Smooth muscle cell (in vitro differentiated cells): ENCODE data around the gene SH3PXD2A. TPM values are rescaled to one million over a fixed set of nuclear protein-coding genes. Genes with fewer than 3 reads are reported as not detected.

Source experiments
- DNase-seq: peaks from one replicate; lab custom pipeline; 2025; ENCODE audit not compliant: unreplicated experiment; lab: John Stamatoyannopoulos, UW
- H2AFZ ChIP-seq: fragments of 200-600 bp; sonication (generic); 2 replicates; pipeline ENCODE4 v1.6.0; 2016; ENCODE audit warnings: antibody characterized with exemption, low read depth, mild to moderate bottlenecking
- H3F3A ChIP-seq: fragments of 200-600 bp; sonication (generic); 2 replicates; pipeline ENCODE4 v1.6.0; 2017; ENCODE audit warnings: antibody characterized with exemption, low read depth
- H3K27ac ChIP-seq: fragments of 200-600 bp; sonication (generic); 2 replicates; pipeline ENCODE4 v1.5.1; 2016; ENCODE audit warnings: low read depth, mild to moderate bottlenecking
- H3K27me3 ChIP-seq: fragments of 200-600 bp; sonication (generic); 2 replicates; pipeline ENCODE4 v1.6.1; 2016; ENCODE audit warnings: low read depth, mild to moderate bottlenecking
- H3K36me3 ChIP-seq: fragments of 200-600 bp; sonication (generic); 2 replicates; pipeline ENCODE4 v1.5.1; 2016; ENCODE audit warnings: low read depth
- H3K4me1 ChIP-seq: fragments of 200-600 bp; sonication (generic); 2 replicates; pipeline ENCODE4 v1.5.1; 2016; ENCODE audit warnings: low read depth
- H3K4me2 ChIP-seq: fragments of 200-600 bp; sonication (generic); 2 replicates; pipeline ENCODE4 v1.6.0; 2016; ENCODE audit warnings: mild to moderate bottlenecking
- H3K4me3 ChIP-seq: fragments of 200-600 bp; sonication (generic); 2 replicates; pipeline ENCODE4 v1.5.1; 2016; ENCODE audit warnings: mild to moderate bottlenecking
- H3K79me2 ChIP-seq: fragments of 200-600 bp; sonication (generic); 2 replicates; pipeline ENCODE4 v1.6.0; 2016; ENCODE audit warnings: low read depth, mild to moderate bottlenecking
- H3K9ac ChIP-seq: fragments of 200-600 bp; sonication (generic); 2 replicates; pipeline ENCODE4 v1.6.0; 2016; ENCODE audit warnings: low read depth
- H3K9me3 ChIP-seq: fragments of 200-600 bp; sonication (generic); replicated peaks from 2 replicates; pipeline ENCODE4 v1.5.1; 2016; ENCODE audit warnings: low read depth
- H4K20me1 ChIP-seq: fragments of 200-600 bp; sonication (generic); 2 replicates; pipeline ENCODE4 v1.6.0; 2016; ENCODE audit warnings: low read depth
- WGBS: methylation state at CpG from one replicate; pipeline ENCODE4 v1.1.7; 2016; ENCODE audit warnings: low lambda C conversion rate; 5-methylcytosine and 5-hydroxymethylcytosine counted together
- polyA plus RNA-seq: library from polyadenylated mRNA; unstranded; fragments of >200 nt; fragmentation: Nextera tagmentation; extraction: Ambion mirVana; gene quantifications from 2 replicates; pipeline ENCODE4 v1.2.1, GENCODE V29; 2016
- total RNA-seq: library from RNA; depleted of rRNA; stranded (reverse); fragments of >200 nt; gene quantifications from 2 replicates; pipeline ENCODE4 v1.2.3, GENCODE V29; 2014
- TF ChIP-seq, protein P1 (sequence below): fragments of 200-600 bp; sonication (generic); IDR thresholded peaks from 2 replicates; pipeline ENCODE4 v1.5.1; 2017; ENCODE audit warnings: borderline replicate concordance, mild to moderate bottlenecking, antibody characterized with exemption; ENCODE audit not compliant: insufficient read depth, poor library complexity, severe bottlenecking

Gene SH3PXD2A
- total and polyA plus RNA-seq, 2 experiments from 2014 or later: 30.1 to 37.9 TPM

DNA sequence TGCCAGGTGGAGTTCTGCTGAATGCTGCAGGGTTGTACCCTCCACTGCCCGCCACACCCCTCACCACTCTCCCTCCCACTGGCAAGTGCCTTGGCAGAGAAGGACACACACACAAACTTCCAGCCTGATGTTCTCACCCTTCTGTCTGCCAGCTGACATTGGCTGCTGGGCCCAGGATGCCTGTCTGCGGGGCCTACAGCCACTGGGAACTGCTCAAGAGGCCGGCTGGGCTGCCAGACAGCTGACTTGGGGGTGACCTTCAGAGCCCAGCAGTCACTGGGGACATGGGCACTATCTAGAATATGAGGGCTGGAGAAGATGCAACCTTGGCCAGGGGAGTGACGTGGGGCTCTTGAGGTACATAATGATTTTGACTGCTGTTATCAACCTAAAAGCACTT, 157.1 kb downstream of the SH3PXD2A start:
- H3K9ac ChIP-seq: no peak overlapping the region
- TF ChIP-seq, protein P1, sequence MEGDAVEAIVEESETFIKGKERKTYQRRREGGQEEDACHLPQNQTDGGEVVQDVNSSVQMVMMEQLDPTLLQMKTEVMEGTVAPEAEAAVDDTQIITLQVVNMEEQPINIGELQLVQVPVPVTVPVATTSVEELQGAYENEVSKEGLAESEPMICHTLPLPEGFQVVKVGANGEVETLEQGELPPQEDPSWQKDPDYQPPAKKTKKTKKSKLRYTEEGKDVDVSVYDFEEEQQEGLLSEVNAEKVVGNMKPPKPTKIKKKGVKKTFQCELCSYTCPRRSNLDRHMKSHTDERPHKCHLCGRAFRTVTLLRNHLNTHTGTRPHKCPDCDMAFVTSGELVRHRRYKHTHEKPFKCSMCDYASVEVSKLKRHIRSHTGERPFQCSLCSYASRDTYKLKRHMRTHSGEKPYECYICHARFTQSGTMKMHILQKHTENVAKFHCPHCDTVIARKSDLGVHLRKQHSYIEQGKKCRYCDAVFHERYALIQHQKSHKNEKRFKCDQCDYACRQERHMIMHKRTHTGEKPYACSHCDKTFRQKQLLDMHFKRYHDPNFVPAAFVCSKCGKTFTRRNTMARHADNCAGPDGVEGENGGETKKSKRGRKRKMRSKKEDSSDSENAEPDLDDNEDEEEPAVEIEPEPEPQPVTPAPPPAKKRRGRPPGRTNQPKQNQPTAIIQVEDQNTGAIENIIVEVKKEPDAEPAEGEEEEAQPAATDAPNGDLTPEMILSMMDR: no peak
- H3K27ac ChIP-seq: peak overlapping the region; percentile 38
- 94% methylated on average over 4 of the region's 4 CpGs for WGBS
- no peak for DNase-seq
- H3F3A ChIP-seq: peaks cover 19% of the 10 kb centered on the region
- no peak overlapping the region for H2AFZ ChIP-seq
- H3K9me3 ChIP-seq: no peaks in the 10 kb centered on the region
- peaks cover 14% of the 10 kb centered on the region for H3K4me1 ChIP-seq
- peaks cover 9% of the 10 kb centered on the region for H4K20me1 ChIP-seq
- H3K4me2 ChIP-seq: no peak overlapping the region
- H3K4me3 ChIP-seq: no peak overlapping the region
- H3K79me2 ChIP-seq: peaks cover 2% of the 10 kb centered on the region
- H3K27me3 ChIP-seq: no peaks in the 10 kb centered on the region
- H3K36me3 ChIP-seq: no peaks in the 10 kb centered on the region

DNA sequence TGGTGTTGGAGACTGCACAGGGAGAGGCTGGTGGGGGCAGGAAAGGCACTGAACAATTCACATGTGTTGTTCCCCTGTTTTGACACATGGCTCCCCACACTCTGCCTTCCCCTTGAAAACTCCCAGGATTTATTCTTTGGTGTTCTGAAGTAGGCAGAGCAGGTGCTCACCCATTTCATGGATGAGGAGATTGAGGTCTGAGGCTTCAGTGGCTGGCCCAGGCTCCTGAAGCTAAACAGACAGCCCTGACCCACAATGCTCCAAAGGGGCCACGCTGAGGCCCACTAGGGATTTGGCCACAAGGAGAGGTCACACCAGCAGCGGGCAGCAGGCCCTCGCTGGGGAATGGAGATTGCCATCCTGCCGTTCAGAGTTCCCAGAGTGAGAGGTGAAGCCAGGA, 157.6 kb downstream of the SH3PXD2A start:
- no peaks in the 10 kb centered on the region for H3K27me3 ChIP-seq
- H3K4me2 ChIP-seq: no peak overlapping the region
- no peak overlapping the region for H2AFZ ChIP-seq
- WGBS: 99% methylated on average over 4 of the region's 4 CpGs
- TF ChIP-seq, protein P1: no peak
- H3K9ac ChIP-seq: no peak overlapping the region
- no peaks in the 10 kb centered on the region for H3K9me3 ChIP-seq
- peaks cover 19% of the 10 kb centered on the region for H3F3A ChIP-seq
- peaks cover 3% of the 10 kb centered on the region for H3K79me2 ChIP-seq
- no peak for DNase-seq
- H3K27ac ChIP-seq: peak overlapping the region; percentile 68
- H3K4me3 ChIP-seq: no peak overlapping the region
- H3K36me3 ChIP-seq: no peaks in the 10 kb centered on the region
- peaks cover 5% of the 10 kb centered on the region for H4K20me1 ChIP-seq
- H3K4me1 ChIP-seq: peaks cover 15% of the 10 kb centered on the region

DNA sequence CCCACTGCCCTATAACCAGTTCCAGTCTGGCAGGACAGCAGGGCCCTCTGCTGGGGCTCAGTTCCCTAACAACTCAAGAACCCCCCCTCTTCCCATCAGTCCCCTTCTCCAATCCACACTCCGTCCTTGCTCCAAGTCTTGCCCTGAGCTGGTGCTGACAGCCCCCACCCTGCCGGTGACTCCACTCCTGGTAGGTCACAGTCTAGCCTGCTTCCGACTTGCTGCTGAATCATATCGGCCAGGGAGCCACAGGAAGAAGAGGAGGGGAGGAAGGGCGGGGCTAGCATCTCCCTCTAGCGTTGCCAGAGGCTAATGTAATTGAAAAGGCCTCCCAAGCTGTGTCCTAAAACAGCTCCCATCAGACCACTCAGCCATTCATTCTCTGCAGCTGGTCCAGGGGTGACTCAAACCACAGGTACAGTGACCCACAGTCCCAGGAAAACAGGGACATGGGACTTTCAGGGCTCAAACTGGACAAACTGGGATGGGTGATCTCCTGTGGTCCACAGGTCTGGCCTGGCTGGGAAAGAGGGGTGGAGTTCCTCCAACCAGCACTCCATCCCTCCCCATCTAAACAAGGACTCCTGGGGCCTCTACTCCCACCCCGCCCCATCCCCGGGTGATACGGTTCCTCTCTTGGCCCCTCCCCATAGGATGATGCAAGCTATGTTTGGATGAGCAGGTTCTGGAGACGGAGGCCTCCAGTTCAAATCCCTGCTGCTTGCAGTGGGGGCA, 158.8 kb downstream of the SH3PXD2A start:
- Histone ChIP-seq H3K9ac (peak overlapping the region; percentile 45), H3K4me2 (peak overlapping the region; percentile 55), H3K9me3 (no peaks in the 10 kb centered on the region), H4K20me1 (peaks cover 16% of the 10 kb centered on the region), H3K27ac (peak overlapping the region; percentile 68), H3F3A (peaks cover 19% of the 10 kb centered on the region), H3K27me3 (no peaks in the 10 kb centered on the region), H2AFZ (no peak overlapping the region), H3K4me3 (no peak overlapping the region), H3K4me1 (peaks cover 18% of the 10 kb centered on the region), H3K79me2 (peaks cover 10% of the 10 kb centered on the region), H3K36me3 (no peaks in the 10 kb centered on the region)
- TF ChIP-seq, protein P1: peak; percentile 31
- WGBS: 8% methylated on average over 10 of the region's 10 CpGs
- DNase-seq: no peak

DNA sequence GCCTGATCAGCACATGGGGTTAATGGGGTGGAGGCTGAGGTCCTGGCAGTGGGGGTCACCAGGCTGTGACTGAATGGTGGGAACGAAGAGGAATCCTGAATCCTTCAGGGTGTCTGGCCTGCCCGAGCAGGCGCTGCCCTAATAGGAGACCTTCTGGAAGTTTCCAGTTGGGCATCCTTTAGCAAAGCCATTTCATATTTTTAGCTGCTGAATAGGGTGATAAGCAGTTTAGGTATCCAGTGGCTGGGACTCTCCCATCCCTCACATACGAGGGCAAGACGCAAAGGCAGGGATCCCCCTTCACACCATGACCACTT, 159.3 kb downstream of the SH3PXD2A start:
- Histone ChIP-seq H3K4me1 (peaks cover 18% of the 10 kb centered on the region), H3K4me3 (no peak overlapping the region), H3F3A (peaks cover 19% of the 10 kb centered on the region), H3K27ac (peak overlapping the region; percentile 68), H4K20me1 (peaks cover 21% of the 10 kb centered on the region), H3K9me3 (no peaks in the 10 kb centered on the region), H3K79me2 (peaks cover 10% of the 10 kb centered on the region), H3K4me2 (peak overlapping the region; percentile 32), H2AFZ (no peak overlapping the region), H3K27me3 (no peaks in the 10 kb centered on the region), H3K9ac (peak overlapping the region; percentile 34), H3K36me3 (no peaks in the 10 kb centered on the region)
- DNase-seq: no peak
- TF ChIP-seq, protein P1: no peak
- WGBS: 60% methylated on average over 5 of the region's 5 CpGs
